ENCODE data around the gene PATE1.

Gene PATE1

GRCh38 chr11:125768336-125769046 lies 22.4 kb downstream of the PATE1 start:
- no peak for DNase-seq (ENCODE audit: low spot score)
- TF ChIP-seq CTCF (IDR thresholded peaks at IDR 0.05; ENCODE audit: extremely low read depth, missing control alignments) = no peak

DNA sequence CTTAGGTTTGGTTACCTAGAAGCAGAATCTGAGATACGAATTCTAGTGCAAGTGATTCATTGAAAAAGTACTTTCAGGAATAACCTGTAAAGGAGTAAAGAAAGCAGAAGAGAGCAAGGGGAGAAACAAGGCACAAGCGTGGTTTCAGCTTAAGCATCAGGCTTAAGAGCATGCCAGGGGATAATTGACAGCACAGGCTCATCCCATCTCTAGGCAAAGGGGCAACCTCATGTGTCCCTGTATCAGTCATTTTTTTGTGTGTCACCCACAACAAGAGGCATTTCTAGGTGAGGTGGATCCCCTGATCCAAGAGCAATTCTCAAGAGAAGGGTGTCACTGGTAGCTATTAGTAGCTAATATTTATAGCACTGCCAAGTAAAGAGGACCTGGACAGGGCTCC lies 24.5 kb downstream of the PATE1 start:
- no peak for TF ChIP-seq CTCF (IDR thresholded peaks at IDR 0.05; ENCODE audit: extremely low read depth, missing control alignments)
- DNase-seq (ENCODE audit: low spot score) = no peak

DNA sequence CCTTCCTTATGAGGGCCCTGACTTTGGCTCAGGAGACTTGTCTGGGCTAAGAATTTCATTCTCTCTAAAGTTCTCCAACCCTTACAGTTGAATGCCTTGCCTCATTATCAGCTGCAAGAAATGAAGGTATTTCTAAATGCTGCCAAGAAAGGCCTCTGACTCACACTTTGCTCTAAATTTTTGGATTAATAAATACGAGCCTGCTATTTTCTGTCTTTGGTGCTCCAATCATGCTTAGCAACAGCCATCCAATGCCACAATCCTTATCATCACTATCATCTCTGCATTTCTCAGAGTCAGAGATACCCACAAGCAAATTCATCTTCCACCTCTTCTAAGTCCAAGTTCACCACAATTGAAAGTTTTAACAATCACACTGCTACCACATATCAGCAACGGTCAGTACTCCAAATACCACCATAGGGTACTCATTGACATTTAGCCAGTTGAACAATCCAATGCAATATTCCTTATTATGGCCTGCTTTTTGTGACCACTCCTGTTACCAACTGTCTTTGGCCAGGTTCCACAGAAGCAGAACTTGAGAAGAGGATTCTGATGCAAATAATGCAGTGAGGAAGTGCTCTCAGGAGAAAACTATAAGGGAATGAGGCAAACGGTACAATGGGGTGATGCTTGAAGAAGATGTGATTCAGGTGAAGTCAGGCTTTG lies 26.9 kb downstream of the PATE1 start:
- DNase-seq (ENCODE audit: low spot score) = no peak
- TF ChIP-seq CTCF (IDR thresholded peaks at IDR 0.05; ENCODE audit: extremely low read depth, missing control alignments) = no peak

GRCh38 chr11:125773516-125773915 lies 27.4 kb downstream of the PATE1 start:
- no peak for TF ChIP-seq CTCF (IDR thresholded peaks at IDR 0.05; ENCODE audit: extremely low read depth, missing control alignments)
- no peak for DNase-seq (ENCODE audit: low spot score)

GRCh38 chr11:125777309-125777708 lies 31.2 kb downstream of the PATE1 start:
- DNase-seq (ENCODE audit: low spot score) = no peak
- TF ChIP-seq CTCF (IDR thresholded peaks at IDR 0.05; ENCODE audit: extremely low read depth, missing control alignments) = no peak

- TF ChIP-seq CTCF (IDR thresholded peaks at IDR 0.05; ENCODE audit: extremely low read depth, missing control alignments) = no peak
- DNase-seq (ENCODE audit: low spot score) = no peak
Observed at GRCh38 chr11:125778728-125779127, 32.6 kb downstream of the PATE1 start, which contains the start of gene PATE2. Gene PATE2 (minus strand): TSS chr11:125778828. CDS start chr11:125778773, 55 bp downstream.

DNA sequence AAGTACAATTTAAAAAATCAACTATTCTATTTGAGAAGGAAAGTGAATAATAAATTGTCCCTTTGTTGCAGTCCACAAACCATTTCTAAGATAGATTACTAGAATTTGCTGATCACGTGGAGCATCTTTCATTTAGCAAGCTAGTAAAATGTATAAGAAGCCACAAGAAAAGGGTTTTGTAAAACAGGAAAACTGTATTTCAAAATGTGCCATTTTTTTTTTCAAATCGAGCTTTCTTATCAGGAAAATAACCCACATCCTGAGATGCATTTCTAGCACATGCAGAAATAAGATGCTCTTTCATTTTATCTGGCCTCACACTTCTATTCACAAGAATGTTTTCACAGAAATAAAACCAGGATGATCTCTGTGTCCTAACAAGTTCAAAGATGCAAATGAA lies 38.6 kb downstream of the PATE1 start:
- no peak for TF ChIP-seq CTCF (IDR thresholded peaks at IDR 0.05; ENCODE audit: extremely low read depth, missing control alignments)
- DNase-seq (ENCODE audit: low spot score) = no peak

Data from GM20000 (cell line).